ENCODE results near the gene GABRA4. TPM values are rescaled to one million over a fixed set of nuclear protein-coding genes. Genes with fewer than 3 reads are reported as not detected.

GABRA4 gene
- total RNA-seq, 1 donor from 2014 or later = not detected

DNA sequence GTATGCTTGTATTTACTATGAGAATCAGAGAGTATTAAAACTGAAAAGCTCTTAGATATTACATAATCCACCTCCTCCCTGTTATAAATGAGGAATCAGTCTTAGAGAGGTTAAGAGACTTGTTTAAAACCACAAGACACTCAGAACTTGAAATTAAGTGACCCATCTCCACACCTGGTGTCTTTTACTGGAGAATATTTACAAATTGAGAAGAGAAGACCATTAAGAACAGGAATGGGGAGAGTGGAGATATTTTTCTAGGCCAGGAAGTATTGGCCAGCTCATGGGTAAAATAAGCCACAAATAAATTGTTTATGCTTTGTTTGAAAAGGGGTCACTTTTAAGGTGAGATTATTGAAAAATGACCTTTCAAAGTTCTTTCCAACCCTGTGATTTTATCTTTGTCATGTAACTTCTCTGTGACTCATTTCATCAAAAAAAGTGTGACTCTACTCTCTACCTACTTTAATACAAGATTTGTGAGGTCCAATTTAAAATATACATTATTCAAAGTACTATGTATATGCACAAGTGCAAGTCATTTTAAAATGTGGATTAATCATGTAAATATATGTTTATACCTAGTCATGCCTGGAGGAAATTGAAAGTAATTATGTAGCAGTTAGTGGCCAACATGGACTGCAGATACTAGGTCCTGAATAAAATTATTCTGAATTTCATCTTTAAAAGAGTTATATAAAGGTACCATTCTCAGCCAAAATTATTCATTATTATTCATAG lies 68.4 kb downstream of the GABRA4 start:
- DNase-seq = no peak

DNA sequence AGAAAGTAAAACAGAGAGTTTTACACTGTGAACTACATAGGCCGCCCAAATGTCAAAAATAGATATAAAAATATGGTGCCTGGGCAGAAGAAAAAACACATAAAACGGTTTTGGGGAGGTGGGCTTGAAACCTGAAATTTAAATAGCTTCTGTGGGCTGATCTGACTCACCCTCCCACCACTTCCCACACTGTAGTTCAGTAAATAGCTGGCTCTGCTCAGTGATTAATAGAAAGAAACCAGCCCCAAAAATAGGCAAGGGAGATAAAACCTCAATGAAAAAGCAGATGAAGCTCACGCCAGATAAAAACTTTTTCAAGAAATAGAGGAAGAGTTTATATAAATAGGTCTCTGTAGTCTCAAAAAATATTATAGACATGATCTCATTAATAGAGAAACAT lies 71.2 kb downstream of the GABRA4 start:
- no peak for DNase-seq

DNA sequence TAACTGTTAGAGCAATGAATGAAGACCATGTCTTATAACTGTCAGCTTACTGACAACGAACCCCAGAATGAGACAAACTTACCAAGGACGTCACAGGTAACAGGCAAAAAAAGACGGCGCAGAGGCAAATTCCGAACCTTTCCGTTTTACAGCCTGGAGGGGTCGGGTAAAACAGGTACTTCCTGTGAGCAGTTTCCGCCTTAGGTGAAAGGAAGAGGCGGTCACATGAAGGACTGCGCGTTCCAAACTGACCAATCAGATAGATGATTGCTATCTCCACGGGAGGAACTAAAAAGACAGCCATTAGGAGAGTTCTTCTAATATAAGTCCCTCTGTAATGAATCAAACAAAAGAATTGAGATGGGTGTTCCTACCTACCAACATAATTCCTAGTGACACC lies 84.3 kb downstream of the GABRA4 start, which contains the start of gene COX7B2:
Gene COX7B2 (minus strand): TSS at position 168 of the 400 bp plus-strand sequence. CDS start 174,053 bp downstream, outside the sequence.
- no peak for DNase-seq

DNA sequence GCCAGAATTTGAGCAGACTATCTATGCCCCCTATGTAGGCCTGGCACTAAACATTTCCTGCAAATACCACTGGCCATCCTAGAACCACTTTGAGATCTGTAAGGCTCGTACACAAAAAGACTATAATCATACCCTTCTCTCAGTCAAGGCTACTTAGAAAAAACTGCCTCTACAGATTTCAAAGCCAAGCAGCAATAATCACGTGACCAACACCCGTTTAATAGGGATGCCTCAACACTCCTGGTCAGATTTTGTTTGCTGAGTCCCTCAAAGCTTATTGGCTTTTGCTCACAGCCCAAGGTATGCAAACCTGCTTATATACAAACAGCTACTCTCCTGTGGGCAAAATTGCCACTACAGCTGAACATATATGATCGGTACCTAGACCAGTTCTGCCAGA lies 85.2 kb downstream of the GABRA4 start:
- no peak for DNase-seq

DNA sequence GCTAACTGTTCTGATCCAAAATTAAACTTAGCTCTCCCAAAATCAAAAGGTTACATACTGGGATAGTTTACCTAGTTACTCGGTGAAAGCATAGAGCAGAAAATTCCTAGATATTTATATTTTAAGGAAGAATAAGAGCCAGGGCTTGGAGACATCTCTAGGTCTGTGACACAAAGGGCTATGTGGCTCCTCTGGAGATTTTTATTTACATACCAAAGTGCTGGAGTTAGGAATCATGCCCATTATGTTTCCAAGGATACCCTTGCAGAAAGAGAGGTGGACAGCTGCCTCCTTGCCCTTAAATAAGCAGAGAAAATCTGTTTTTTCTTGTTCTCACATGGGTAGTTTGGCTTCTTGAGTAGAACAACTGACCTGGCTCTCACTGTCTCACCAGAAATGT lies 93.3 kb downstream of the GABRA4 start:
- DNase-seq = no peak

DNA sequence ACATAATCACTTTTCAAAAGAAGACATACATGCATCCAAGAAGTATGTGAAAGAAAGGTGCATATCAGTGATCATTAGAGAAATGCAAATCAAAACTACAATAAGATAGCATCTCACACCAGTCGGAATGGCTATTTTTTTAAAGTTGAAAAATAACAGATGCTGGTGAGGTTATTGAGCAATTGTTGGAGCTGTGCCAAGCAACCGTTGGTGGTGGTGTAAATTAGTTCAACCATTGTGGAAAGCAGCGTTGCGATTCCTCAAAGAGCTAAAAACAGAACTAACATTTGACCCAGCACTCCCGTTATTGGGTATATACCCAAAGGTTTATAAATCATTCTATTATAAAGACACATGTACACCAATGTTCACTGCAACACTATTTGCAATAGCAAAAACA lies 98.6 kb downstream of the GABRA4 start:
- DNase-seq = no peak

DNA sequence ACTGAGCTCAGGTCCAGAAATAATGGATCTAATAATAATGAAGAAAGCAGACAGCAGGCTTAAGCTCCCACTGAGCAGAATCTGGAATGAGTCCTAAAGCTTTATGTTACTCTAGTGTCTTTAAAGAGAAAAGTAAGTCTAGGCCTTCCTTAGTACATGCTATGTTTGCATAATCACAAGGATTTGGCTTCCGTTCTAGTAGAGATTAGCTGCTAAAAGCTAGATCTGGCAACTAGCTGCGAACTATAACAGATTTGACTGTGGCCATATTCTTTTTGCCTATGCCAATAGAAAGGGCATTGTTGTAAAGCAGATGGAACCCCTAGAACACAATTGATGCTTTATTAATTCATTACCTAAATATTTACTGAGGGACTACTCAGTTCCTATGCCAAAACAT lies 103.3 kb downstream of the GABRA4 start:
- DNase-seq = no peak

DNA sequence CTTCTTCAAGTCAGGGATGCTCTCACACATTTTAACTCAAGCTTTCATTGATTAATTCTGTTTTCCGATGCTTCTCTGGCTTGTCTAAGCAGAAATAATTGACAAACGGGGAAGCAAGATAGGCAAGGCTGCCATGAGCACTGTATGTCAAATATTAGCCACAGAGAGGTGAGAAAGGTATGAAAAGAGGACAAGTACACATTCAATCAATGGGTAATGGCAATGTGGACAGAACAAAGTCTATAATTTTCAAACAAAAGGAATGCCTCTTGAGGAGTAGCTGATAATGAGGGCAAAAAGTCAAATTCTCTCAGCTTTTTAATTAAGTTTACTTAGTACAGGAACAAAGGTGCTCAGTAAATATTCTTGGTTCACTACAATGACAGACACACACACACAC lies 104.0 kb downstream of the GABRA4 start:
- no peak for DNase-seq

DNA sequence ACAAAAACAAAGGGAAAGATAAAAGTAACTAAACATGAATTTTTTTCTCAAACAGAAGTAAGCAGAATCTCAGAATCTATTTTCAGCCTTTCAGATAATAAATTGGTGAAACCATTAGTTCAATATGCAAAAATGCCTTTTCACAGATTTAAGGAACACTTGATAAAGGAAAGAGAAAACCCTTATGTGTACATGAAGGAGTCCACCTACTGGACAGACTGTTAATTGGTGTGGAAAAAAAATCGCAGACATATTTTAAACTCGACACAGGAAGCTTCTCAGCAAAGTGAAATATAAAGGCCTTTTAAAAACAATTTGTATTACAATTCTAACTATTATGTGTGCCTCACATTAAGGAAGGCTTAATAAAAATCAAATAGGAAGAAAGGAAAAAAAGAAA lies 106.7 kb downstream of the GABRA4 start:
- peak; percentile 12 for DNase-seq

DNA sequence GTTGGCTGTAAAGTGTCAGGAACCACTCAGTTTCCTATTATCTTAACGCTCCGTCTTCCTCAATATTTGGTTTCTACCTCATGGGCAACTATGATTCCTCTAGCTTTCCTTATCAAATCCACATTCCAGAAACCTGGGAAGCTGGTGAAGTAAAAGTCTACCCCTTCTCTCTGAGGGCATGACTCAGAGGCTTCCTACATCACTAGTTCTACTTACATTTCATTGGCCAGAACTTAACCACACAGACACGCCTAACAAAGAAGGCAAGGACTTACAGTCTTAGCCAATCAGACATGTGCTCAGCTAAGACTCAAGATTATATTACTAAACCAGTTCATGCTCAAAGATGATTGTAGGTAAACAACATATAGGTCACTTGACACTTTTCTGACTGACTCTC lies 114.7 kb downstream of the GABRA4 start:
- DNase-seq = no peak

DNA sequence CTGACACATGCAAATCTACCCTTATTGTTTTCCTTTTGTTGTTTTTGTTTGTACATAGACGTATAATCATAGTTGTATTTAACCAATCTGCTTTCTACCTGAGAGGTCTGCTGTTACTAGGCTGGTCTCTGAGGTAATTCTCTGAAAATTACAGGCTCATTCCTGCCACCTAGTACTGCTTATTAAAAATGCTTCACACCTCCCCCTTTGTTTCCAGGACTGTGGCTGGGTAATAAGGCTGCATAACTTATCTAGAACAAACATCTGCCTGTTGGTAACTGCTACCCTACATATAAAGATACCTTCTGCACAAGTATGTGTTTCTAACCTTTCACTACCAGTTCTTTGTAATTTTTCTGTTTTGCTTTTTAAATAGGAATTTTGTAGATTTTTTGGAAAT lies 118.6 kb downstream of the GABRA4 start:
- DNase-seq = no peak

DNA sequence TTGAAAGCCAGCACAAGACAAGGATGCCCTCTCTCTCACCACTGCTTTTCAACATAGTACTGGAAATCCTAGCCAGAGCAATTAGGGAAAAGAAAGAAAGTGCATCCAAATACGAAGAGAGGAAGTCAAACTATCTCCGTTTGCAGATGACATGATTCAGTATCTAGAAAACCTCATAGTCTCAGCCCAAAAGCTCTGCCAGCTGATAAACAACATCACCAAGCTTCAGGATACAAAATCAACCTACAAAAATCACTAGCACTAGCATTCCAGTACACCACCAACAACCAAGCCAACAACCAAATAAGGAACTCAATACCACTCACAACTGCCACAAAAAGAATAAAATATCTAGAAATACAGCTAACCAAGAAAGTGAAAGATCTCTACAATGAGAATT lies 123.0 kb downstream of the GABRA4 start:
- no peak for DNase-seq

Other genes with a start within 250 kb of the GABRA4 start
- not detected in 2 replicates for gene COX7B2, start 84.3 kb downstream of the GABRA4 start, total RNA-seq
- gene GABRB1, start 38.0 kb upstream of the GABRA4 start, total RNA-seq = not detected in 2 replicates

Measured in dermis blood vessel endothelial cell (primary cell).